Uterus (tissue), 2 donors: ENCODE data around the gene LYRM7.

Source experiments
- POLR2A ChIP-seq, 2 donors: fragments of 450-650 bp; IDR thresholded peaks; one replicate each; pipeline ENCODE4 v1.6.1; 2016; ENCODE audit warnings: antibody characterized with exemption in 2 of 2, mild to moderate bottlenecking in 1 of 2, moderate library complexity in 1 of 2
- TF ChIP-seq, protein P1 (sequence below), 4 experiments: fragments of 200-600 bp in 2 of 4; fragments of 450-650 bp in 2 of 4; sonication (generic) in 2 of 4; IDR thresholded peaks; one replicate each; pipeline ENCODE4 v1.5.1; 2016 to 2019; ENCODE audit warnings: antibody characterized with exemption in 4 of 4, mild to moderate bottlenecking in 2 of 4, moderate library complexity in 1 of 4

DNA sequence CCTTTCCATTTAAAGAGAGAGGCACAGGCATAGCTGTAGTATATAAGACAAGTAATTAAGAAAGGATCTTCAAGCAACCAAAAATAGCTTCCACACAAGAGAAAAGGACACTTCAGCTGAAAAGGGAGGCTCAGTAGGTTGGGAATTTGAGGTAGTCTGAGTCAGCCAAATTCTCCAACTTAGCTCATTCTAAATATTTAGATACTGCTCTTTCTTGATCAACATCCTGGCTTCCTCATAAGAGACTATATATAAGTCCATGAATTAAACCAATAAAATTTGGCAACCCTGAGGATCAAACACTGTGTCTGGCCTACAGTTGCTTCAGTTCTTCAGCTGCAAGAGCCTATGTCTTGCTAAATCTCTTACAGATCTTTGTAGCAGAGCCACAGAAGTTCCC lies 23.5 kb upstream of the LYRM7 start:
- TF ChIP-seq POLR2A (IDR thresholded peaks at IDR 0.05): no peak
- TF ChIP-seq, protein P1, sequence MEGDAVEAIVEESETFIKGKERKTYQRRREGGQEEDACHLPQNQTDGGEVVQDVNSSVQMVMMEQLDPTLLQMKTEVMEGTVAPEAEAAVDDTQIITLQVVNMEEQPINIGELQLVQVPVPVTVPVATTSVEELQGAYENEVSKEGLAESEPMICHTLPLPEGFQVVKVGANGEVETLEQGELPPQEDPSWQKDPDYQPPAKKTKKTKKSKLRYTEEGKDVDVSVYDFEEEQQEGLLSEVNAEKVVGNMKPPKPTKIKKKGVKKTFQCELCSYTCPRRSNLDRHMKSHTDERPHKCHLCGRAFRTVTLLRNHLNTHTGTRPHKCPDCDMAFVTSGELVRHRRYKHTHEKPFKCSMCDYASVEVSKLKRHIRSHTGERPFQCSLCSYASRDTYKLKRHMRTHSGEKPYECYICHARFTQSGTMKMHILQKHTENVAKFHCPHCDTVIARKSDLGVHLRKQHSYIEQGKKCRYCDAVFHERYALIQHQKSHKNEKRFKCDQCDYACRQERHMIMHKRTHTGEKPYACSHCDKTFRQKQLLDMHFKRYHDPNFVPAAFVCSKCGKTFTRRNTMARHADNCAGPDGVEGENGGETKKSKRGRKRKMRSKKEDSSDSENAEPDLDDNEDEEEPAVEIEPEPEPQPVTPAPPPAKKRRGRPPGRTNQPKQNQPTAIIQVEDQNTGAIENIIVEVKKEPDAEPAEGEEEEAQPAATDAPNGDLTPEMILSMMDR (IDR thresholded peaks at IDR 0.05): no peak
